NCI-H2196 (cell line): ENCODE results near the gene MPP7.

ENCODE experiments used
- DNase-seq: peaks from one replicate; lab custom pipeline; 2025; ENCODE audit not compliant: unreplicated experiment; lab: John Stamatoyannopoulos, UW

The MPP7 gene

DNA sequence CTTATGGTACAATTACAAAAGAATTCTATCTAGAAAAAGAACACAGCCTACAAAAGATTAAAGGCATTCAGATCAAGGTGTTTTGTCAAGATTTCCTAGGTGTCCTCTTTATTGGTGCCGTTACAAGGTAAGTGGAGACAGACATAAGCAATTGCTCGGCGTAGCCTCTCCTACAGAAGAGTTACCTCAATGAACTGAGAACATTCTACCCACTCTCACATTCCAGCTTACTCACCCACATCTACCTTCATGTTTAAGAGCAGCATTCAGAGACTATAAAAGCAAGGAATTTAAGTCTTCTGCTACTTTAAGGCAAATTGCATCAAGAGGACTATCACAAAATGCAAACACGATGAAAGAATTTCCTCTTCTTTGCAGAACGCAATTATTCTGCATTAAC lies 29.5 kb downstream of the MPP7 start:
- no peak for DNase-seq

DNA sequence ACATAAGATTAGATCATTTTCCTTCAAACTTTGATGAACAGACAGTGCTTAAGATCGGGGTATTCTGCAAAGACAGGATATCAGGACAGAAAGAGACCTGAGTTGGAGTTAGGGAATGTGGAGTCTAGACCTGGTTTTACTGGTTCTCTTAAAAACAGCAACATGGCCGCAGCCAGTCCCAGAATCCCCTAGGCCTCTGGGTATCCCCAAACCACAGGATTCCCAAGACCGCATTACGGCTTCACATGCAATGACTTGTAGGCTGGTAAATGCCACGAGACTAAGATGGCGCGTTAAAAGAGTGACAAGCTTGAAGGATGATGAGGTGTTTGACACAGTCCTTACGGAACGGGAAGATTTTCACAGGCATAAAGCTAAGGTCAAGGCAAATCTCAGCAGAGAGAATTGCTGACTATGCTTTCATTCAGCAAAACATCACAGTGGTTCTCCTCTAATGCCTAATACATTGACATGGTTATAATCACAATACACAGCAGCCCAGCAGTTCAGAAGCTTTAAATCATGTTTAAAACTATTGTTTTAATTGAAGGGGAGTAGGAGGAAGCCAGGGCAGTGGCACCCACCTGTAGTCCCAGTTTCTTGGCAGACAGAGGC lies 32.9 kb downstream of the MPP7 start:
- no peak for DNase-seq

DNA sequence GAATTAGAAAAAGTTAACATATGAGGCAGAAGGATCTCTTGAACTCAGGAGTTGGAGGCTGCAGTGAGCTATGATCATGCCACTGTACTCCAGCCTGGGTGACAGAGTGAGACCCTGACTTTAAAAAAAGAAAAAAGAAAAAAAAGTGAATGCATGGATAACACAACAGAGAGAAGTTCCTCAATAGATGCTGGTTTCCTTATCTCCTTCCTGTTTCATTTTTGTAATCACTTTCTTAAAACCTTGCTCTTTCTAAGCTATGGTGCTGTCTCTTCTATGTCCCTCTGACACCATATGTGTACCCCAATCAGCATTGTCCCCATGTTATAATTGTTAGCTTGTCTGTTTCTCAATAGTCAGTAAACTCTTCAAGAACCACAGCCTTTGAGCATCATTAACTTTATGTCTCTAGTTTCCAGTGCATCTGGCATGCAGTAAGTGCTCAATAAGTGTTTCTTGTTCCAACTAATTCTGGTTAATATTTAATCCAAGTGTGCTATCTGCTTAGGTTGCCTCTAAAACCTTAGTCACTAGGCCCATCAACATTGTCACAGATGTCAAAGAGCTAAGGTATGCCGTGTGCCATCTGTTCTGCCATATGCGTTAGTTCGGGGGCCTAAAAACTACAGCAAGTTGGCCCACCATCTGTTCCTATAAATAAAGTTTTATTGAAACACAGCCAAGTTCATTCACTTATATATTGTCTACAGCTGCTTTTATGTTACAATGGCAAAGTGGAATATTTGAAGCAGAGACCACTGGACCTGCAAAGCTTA lies 36.2 kb downstream of the MPP7 start:
- DNase-seq, result no peak

DNA sequence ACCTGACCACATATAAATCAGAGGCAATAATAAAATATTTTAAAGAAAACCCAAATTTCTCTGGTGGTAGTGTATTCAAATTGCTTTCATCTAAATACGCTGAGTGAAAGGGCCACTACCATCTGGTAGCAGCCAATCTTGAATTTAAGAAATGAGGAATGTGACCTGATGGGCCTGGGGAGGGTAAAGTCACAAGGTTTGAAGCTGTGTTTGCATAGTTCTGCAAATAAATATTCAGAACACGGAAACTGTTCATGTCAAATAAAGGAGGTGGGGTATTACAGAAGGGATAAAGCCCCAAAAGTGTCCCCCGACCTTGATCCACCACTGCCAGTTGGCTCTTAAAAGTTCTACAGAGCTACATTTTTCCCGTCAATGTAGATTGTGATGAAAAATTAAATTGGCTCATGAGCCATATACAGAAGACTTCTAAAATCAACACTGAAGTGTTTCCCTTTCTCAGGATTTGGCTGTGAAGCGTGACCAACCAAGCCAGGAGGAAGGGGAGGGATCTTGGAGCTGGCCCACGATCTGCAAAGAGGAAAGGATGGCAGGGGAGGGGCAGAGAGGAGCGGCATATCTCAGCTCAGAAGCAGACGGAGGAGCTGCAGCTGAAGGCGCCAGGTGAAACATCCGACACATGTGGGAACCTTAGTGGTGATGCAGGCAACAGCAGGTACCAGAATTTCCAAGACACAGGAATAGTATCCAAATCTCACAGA lies 39.6 kb downstream of the MPP7 start:
- DNase-seq, result peak; percentile 45

DNA sequence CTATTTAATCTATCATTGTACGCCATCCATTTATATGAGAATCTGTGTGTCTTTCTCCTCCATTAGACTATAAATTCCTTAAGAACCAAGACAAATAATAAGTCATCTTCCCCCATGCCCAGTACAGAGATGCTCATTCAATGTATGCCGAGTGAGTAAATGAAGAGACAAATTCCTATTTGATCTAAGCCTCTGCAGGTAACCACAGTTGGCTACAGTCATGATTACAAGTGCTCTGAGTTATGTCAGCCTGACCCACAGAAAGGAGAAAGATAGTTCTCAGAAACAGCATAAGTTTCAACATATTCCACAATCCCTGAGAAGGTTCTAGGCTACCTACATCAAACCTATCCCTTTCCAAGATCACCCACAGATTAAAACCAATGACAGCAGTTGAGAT lies 46.1 kb downstream of the MPP7 start:
- DNase-seq, result no peak

DNA sequence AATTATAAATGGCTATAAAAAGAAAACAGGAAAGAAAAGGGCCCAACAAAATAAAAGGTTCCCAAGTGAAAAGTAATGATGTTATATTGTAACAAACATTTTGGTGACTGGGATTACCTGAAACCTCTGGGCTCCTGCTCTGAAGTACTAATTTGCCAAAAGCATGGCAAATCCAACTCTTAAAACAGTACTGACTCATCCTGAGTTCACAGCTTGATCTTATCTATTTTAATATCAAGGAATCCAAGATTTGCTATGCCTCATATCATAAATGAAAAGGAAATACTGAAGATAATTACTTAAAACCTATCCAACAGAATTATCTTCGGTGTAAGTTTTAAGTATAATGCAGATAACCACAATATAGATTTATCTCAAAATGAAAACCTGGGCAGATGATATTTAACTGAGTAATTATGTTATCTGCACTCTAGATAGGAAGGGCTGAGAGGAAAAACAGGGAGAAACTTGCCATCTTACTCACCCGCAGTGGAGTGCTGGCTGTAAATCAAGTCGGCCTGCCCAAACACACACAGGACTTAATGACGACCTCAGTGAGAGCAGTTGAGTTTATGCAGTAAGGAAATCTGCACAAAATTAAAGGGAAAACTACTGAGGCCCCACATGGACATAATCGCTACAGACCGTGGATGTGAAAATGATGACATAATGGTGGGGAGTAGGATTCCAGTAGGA lies 48.4 kb downstream of the MPP7 start:
- no peak for DNase-seq

DNA sequence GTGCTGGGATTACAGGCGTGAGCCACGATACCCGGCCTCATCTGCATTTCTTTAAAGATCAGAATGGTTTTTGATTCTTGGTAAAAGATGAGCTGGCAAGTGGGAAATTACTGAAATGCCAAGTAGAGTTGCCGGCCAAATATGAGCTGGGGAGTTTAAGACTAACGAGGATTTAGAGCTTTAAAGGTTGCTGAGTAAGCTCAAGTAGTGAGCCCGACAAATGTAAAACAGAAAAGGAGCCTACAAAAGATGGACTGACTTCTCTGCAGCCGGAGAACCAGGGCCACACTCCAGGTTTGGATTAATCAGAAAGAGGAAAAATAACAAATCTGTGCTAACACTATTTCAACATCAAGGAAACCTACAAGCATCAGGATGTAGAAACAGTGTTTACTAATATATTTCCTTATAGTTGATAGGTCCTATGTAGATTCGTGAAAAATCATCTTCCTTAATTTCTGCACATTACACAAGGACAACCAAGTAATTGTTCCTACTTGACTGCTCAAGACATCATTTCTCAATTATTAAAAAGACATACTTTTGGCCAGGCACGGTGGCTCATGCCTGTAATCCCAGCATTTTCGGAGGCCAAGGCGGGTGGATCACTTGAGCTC lies 49.6 kb downstream of the MPP7 start:
- DNase-seq, result no peak
